Neural cell (in vitro differentiated cells): ENCODE measurements around the gene RFX8.

Experiments used
- CTCF ChIP-seq: fragments of 450-650 bp; IDR thresholded peaks from 2 replicates; pipeline ENCODE4 v1.5.1; 2014; ENCODE audit warnings: antibody characterized with exemption, mild to moderate bottlenecking, moderate library complexity; ENCODE audit not compliant: poor library complexity, severe bottlenecking
- POLR2AphosphoS5 ChIP-seq: IDR thresholded peaks from 2 replicates; pipeline ENCODE4 v1.6.1; 2012
- TAF1 ChIP-seq: IDR thresholded peaks from 2 replicates; pipeline ENCODE4 v1.6.1; 2012; ENCODE audit warnings: low read depth

- no peak for TF ChIP-seq CTCF
- no peak for TF ChIP-seq TAF1
- TF ChIP-seq POLR2AphosphoS5 = no peak
Observed at GRCh38 chr2:101440127-101440738, 34.7 kb downstream of the RFX8 start.
